ENCODE results near the gene NUDT13.

Gene NUDT13

DNA sequence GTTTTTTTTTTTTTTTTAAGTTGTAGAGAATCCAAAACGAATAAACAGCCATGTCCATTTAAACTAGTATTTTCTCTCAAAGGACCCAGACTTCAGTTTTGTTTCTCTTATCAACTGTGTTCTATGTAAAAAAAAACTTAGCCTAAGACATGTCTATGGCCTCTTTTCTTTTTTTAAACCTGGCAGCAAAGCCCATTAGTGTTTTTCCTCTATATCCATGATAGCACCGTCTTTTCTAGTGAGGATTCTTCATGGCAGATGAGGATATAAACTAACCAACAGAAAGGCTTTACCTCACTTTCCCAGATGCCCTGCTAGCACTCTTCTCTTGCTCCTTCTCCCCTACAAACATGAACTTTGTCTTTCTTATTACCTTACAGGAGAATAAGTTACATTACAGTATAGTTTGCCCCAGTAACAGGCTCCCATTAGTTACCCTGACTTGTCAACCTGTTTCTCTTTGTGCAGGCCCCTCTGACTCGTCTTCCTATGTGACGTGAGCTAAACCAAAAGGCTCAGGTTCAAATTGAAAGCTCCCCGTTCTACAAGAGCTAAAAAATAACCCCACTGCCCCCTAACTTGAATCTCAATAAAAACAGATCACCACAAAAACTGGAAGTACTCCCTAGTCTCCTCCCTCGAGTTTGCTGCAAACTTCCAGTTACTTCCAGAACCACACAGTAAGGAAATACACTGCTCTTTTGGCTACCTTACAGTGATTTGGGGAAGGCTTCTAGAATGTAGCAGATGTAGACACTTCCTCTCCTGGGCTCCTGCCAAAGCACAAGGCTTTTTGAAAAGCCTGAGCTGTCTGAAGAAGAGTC is 33.7 kb upstream of the NUDT13 start:
- H4K20me1 ChIP-seq (ENCODE audit: insufficient read depth, low read length), result peaks cover 9% of the 10 kb centered on the region
- H2AFZ ChIP-seq (ENCODE audit: low read depth, low read length), result no peak overlapping the region
- no peak overlapping the region for H3K4me2 ChIP-seq (ENCODE audit: insufficient read depth, low read length)
- ATAC-seq (ENCODE audit: insufficient read depth, low read depth) (no peak), DNase-seq (no peak)
- H3K4me1 ChIP-seq (ENCODE audit: insufficient read depth, low read length), result no peaks in the 10 kb centered on the region
- no peaks in the 10 kb centered on the region for H3K27me3 ChIP-seq (ENCODE audit: insufficient read depth, low read length, poor library complexity)
- H3K36me3 ChIP-seq (ENCODE audit: insufficient read depth, low read length), result peaks cover 32% of the 10 kb centered on the region
- no peak overlapping the region for H3K27ac ChIP-seq (ENCODE audit: low read length)
- no peak overlapping the region for H3K4me3 ChIP-seq (ENCODE audit: low read depth in 1 of 2, low read length in 2 of 2)
- peaks cover 65% of the 10 kb centered on the region for H3K79me2 ChIP-seq (ENCODE audit: insufficient read depth, low read length)
- TF ChIP-seq, protein P1, sequence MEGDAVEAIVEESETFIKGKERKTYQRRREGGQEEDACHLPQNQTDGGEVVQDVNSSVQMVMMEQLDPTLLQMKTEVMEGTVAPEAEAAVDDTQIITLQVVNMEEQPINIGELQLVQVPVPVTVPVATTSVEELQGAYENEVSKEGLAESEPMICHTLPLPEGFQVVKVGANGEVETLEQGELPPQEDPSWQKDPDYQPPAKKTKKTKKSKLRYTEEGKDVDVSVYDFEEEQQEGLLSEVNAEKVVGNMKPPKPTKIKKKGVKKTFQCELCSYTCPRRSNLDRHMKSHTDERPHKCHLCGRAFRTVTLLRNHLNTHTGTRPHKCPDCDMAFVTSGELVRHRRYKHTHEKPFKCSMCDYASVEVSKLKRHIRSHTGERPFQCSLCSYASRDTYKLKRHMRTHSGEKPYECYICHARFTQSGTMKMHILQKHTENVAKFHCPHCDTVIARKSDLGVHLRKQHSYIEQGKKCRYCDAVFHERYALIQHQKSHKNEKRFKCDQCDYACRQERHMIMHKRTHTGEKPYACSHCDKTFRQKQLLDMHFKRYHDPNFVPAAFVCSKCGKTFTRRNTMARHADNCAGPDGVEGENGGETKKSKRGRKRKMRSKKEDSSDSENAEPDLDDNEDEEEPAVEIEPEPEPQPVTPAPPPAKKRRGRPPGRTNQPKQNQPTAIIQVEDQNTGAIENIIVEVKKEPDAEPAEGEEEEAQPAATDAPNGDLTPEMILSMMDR (IDR thresholded peaks at IDR 0.05; ENCODE audit: borderline replicate concordance, extremely low read depth, low read length, poor library complexity, severe bottlenecking), result no peak
- TF ChIP-seq EZH2 (IDR thresholded peaks at IDR 0.05; ENCODE audit: borderline replicate concordance, low read depth, low read length, severe bottlenecking), result no peak
- no peak overlapping the region for H3K9ac ChIP-seq (ENCODE audit: low read depth, low read length)
- no peaks in the 10 kb centered on the region for H3K9me3 ChIP-seq (ENCODE audit: insufficient read depth, low read length, severe bottlenecking)

DNA sequence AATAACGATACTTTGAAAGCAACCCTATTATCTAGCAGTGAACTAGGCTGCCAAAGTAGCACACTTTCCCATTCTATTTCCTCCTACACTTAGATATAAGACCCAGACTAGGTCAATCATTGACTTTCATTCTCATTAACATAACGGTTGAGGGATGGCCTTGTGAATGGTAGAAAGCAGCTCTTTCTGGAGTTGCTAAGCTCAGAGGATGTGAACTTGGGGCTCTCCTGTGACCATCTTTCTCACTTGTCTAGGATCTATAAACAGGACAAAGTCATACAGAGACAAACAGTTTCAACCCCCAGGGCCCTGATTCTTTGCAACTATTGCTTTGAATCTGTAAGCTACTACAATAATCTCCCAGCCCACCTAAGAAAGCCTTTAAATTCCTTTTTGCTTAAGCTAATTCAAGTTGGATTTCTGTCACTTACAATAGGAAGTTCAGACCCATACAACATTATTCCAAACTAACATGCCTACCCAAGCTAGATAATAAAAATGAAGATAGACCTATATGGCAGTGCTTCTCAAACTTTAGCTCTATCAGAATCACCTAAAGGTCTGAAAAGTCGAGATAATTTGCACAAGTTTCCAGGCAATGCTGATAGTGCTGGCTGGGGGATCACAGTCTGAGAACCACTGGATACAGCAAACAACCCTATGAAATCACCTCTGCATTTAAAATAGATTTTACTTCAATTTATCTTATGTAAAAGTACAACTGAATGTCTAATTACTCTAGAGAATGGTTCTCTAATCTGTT is 30.3 kb upstream of the NUDT13 start:
- no peak overlapping the region for H2AFZ ChIP-seq (ENCODE audit: low read depth, low read length)
- H3K4me1 ChIP-seq (ENCODE audit: insufficient read depth, low read length), result no peaks in the 10 kb centered on the region
- H3K9me3 ChIP-seq (ENCODE audit: insufficient read depth, low read length, severe bottlenecking), result no peaks in the 10 kb centered on the region
- H3K36me3 ChIP-seq (ENCODE audit: insufficient read depth, low read length), result peaks cover 3% of the 10 kb centered on the region
- H3K79me2 ChIP-seq (ENCODE audit: insufficient read depth, low read length), result peaks cover 88% of the 10 kb centered on the region
- H3K4me3 ChIP-seq (ENCODE audit: low read depth in 1 of 2, low read length in 2 of 2), result no peak overlapping the region
- no peak overlapping the region for H3K4me2 ChIP-seq (ENCODE audit: insufficient read depth, low read length)
- no peaks in the 10 kb centered on the region for H3K27me3 ChIP-seq (ENCODE audit: insufficient read depth, low read length, poor library complexity)
- peaks cover 18% of the 10 kb centered on the region for H4K20me1 ChIP-seq (ENCODE audit: insufficient read depth, low read length)
- ATAC-seq (ENCODE audit: insufficient read depth, low read depth) (no peak), DNase-seq (no peak)
- H3K9ac ChIP-seq (ENCODE audit: low read depth, low read length), result no peak overlapping the region
- TF ChIP-seq, protein P1 (IDR thresholded peaks at IDR 0.05; ENCODE audit: borderline replicate concordance, extremely low read depth, low read length, poor library complexity, severe bottlenecking), result no peak
- no peak for TF ChIP-seq EZH2 (IDR thresholded peaks at IDR 0.05; ENCODE audit: borderline replicate concordance, low read depth, low read length, severe bottlenecking)
- H3K27ac ChIP-seq (ENCODE audit: low read length), result no peak overlapping the region

- Histone ChIP-seq H3K27ac (ENCODE audit: low read length) (no peak overlapping the region), H3K27me3 (ENCODE audit: insufficient read depth, low read length, poor library complexity) (no peaks in the 10 kb centered on the region), H3K4me2 (ENCODE audit: insufficient read depth, low read length) (no peak overlapping the region)
Measured at GRCh38 chr10:73083221-73083620, 27.0 kb upstream of the NUDT13 start.

More at GRCh38 chr10:73083221-73083620, 27.0 kb upstream of the NUDT13 start:
- Histone ChIP-seq H3K36me3 (ENCODE audit: insufficient read depth, low read length) (no peaks in the 10 kb centered on the region), H3K4me1 (ENCODE audit: insufficient read depth, low read length) (no peaks in the 10 kb centered on the region), H2AFZ (ENCODE audit: low read depth, low read length) (no peak overlapping the region), H4K20me1 (ENCODE audit: insufficient read depth, low read length) (peaks cover 19% of the 10 kb centered on the region; the same call in 1 of the 2 replicates), H3K9ac (ENCODE audit: low read depth, low read length) (no peak overlapping the region), H3K4me3 (ENCODE audit: low read depth in 1 of 2, low read length in 2 of 2) (no peak overlapping the region), H3K79me2 (ENCODE audit: insufficient read depth, low read length) (peaks cover 85% of the 10 kb centered on the region), H3K9me3 (ENCODE audit: insufficient read depth, low read length, severe bottlenecking) (no peaks in the 10 kb centered on the region)
- no peak for DNase-seq
- TF ChIP-seq EZH2 (IDR thresholded peaks at IDR 0.05; ENCODE audit: borderline replicate concordance, low read depth, low read length, severe bottlenecking), result no peak
- TF ChIP-seq, protein P1 (IDR thresholded peaks at IDR 0.05; ENCODE audit: borderline replicate concordance, extremely low read depth, low read length, poor library complexity, severe bottlenecking), result no peak
- no peak for ATAC-seq (ENCODE audit: insufficient read depth, low read depth)
